ENCODE measurements around the gene LGR4.

DNA sequence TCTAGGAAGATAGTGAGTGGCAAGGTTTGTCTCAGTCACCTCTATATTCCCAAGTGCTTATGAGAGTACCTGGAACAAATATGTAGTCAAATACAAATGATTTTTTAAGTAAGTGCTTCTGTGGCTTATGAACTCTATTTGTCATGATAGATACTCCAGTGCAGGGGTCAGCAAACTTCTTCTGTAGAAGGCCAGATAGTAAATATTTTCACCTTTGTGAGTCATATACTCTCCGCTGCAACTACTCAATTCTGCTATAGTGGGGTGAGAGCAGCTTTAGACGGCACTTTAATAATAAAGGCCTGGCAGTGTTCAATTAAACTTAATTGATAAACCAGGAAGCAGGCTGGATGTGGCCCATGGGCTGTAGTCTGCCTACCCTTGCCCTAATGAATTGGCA is 97.2 kb downstream of the LGR4 start:
- TF ChIP-seq POLR2A (IDR thresholded peaks at IDR 0.05) = no peak
- TF ChIP-seq, protein P1, sequence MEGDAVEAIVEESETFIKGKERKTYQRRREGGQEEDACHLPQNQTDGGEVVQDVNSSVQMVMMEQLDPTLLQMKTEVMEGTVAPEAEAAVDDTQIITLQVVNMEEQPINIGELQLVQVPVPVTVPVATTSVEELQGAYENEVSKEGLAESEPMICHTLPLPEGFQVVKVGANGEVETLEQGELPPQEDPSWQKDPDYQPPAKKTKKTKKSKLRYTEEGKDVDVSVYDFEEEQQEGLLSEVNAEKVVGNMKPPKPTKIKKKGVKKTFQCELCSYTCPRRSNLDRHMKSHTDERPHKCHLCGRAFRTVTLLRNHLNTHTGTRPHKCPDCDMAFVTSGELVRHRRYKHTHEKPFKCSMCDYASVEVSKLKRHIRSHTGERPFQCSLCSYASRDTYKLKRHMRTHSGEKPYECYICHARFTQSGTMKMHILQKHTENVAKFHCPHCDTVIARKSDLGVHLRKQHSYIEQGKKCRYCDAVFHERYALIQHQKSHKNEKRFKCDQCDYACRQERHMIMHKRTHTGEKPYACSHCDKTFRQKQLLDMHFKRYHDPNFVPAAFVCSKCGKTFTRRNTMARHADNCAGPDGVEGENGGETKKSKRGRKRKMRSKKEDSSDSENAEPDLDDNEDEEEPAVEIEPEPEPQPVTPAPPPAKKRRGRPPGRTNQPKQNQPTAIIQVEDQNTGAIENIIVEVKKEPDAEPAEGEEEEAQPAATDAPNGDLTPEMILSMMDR (IDR thresholded peaks at IDR 0.05) = no peak
